Caco-2 (cell line): ENCODE results near the gene TPSD1. TPM values are rescaled to one million over a fixed set of nuclear protein-coding genes. Genes with fewer than 3 reads are reported as not detected.
"Not testable (repeated sequence)": the region's sequence is repeated elsewhere in the genome, so short reads cannot be mapped to it uniquely, and the experiment has no call there.

Source experiments
- BruUV-seq: library from RNA; stranded (reverse); fragments of 400-500 nt; replicated peaks from 2 replicates; lab custom pipeline; 2021; lab: Mats Ljungman, UMichigan
- CTCF ChIA-PET: fragments of 300-600 bp; sonication (Branson Sonifier 250); formaldehyde crosslinking; loops from one replicate; lab custom pipeline; 2022; ENCODE audit warnings: antibody characterized with exemption; lab: Charles Lee
- POLR2A ChIA-PET: fragments of 300-600 bp; sonication (Branson Sonifier 250); formaldehyde crosslinking; loops from one replicate; lab custom pipeline; 2022; ENCODE audit warnings: antibody characterized with exemption; lab: Charles Lee
- DNase-seq, 2 experiments: peaks; one replicate each; pipeline versions ENCODE4 v3.0.0 to v3.0.0-alpha.2; 2020 to 2022
- H3K27me3 ChIP-seq: replicated peaks from 2 replicates; pipeline ENCODE4 v1.6.0; 2011; ENCODE audit warnings: low read length; ENCODE audit not compliant: control insufficient read depth, insufficient read depth
- H3K36me3 ChIP-seq: 2 replicates; pipeline ENCODE4 v1.5.1; 2011; ENCODE audit warnings: low read length; ENCODE audit not compliant: control insufficient read depth, insufficient read depth
- H3K4me1 ChIP-seq: fragments of 250-450 bp; sonication (Bioruptor Pico); 2 replicates; pipeline ENCODE4 v1.5.1; 2020; ENCODE audit warnings: mild to moderate bottlenecking
- H3K4me3 ChIP-seq: 2 replicates; pipeline ENCODE4 v1.5.1; 2011; ENCODE audit warnings: low read depth, mild to moderate bottlenecking, control low read depth, low read length
- H3K9me3 ChIP-seq: fragments of 250-450 bp; sonication (Bioruptor Pico); 2 replicates; pipeline ENCODE4 v1.5.1; 2020; ENCODE audit warnings: mild to moderate bottlenecking, moderate library complexity
- H3K27ac Mint-ChIP-seq: one replicate; pipeline ENCODE4 v1.8.0; 2022; ENCODE audit warnings: mixed read lengths; ENCODE audit not compliant: unreplicated experiment
- H3K27me3 Mint-ChIP-seq: one replicate; pipeline ENCODE4 v1.8.0; 2022; ENCODE audit warnings: mixed read lengths; ENCODE audit not compliant: insufficient read depth, unreplicated experiment
- H3K36me3 Mint-ChIP-seq: one replicate; pipeline ENCODE4 v1.8.0; 2022; ENCODE audit warnings: mild to moderate bottlenecking, mixed read lengths; ENCODE audit not compliant: insufficient read depth, unreplicated experiment
- H3K4me1 Mint-ChIP-seq: one replicate; pipeline ENCODE4 v1.8.0; 2022; ENCODE audit warnings: low read depth, mixed read lengths; ENCODE audit not compliant: unreplicated experiment
- H3K4me3 Mint-ChIP-seq: one replicate; pipeline ENCODE4 v1.8.0; 2022; ENCODE audit warnings: mild to moderate bottlenecking, moderate library complexity, mixed read lengths; ENCODE audit not compliant: unreplicated experiment
- H3K9me3 Mint-ChIP-seq: one replicate; pipeline ENCODE4 v1.8.0; 2022; ENCODE audit warnings: mixed read lengths; ENCODE audit not compliant: unreplicated experiment
- intact Hi-C: fragments of 100-400 bp; cut with micrococcal nuclease; formaldehyde crosslinking; loops from one replicate; pipeline ENCODE4 v1.10.0; 2022; ENCODE audit not compliant: unreplicated experiment
- total RNA-seq: library from RNA; stranded (reverse); gene quantifications from 2 replicates; pipeline ENCODE4 v1.2.3, GENCODE V29; 2022
- TF ChIP-seq, protein P1 (sequence below), 2 experiments: fragments of 200-600 bp in 1 of 2; IDR thresholded peaks; 1 replicate in 1 of 2; 2 replicates in 1 of 2; pipeline versions ENCODE4 v1.5.1 to v1.8.0; 2011 to 2022; ENCODE audit warnings: antibody characterized with exemption in 1 of 2, control low read depth in 1 of 2, inconsistent platforms in 1 of 2, low read depth in 1 of 2, low read length in 1 of 2, mild to moderate bottlenecking in 1 of 2, moderate library complexity in 1 of 2; ENCODE audit not compliant: insufficient read depth in 1 of 2, severe bottlenecking in 1 of 2, unreplicated experiment in 1 of 2

The TPSD1 gene
- total RNA-seq, 1 experiment from 2014 or later, result not detected

DNA sequence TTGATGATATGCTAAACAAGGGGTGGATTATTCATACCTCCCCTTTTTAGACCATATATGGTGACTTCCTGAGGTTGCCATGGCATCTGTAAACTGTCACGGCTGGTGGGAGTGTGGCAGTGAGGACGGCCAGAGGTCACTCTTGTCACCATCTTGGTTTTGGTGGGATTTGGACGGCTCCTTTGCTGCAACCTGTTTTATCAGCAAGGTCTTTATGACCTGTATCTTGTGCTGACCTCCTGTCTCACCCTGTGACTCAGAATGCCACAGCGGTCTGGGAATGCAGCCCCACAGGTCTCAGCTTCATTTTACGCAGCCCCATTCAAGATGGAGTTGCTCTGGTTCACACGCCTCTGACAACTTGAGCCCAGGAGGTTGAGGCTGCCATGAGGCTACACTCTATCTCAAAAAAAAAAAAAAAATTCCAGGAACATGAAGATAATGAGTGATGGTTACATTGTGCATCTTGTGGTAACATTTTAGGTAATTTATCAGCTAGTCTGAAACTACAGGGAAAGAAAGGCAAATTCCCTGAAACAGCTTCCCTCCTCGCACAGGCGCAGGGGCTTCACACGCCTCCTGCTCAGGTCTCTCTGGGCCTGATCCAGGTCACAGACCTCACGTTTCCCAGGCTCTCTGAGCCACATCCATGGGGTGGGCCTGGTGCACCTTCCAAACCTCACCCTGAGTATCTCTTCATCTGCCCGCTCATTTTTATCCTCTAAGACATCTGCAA, 38.2 kb downstream of the TPSD1 start:
- ChIA-PET POLR2A (interaction anchor here (0.6 kb wide), 1 partner anchor 839 kb away, joined by 8 read pairs; no protein-coding TSS in a partner anchor), CTCF (no interaction called here)
- intact Hi-C loops, result no loop called here
- peak overlapping the region; percentile 85 for H3K27ac Mint-ChIP-seq
- H3K9me3 ChIP-seq, result no peaks in the 10 kb centered on the region
- peaks cover 22% of the 10 kb centered on the region for H3K4me1 Mint-ChIP-seq
- TF ChIP-seq, protein P1, sequence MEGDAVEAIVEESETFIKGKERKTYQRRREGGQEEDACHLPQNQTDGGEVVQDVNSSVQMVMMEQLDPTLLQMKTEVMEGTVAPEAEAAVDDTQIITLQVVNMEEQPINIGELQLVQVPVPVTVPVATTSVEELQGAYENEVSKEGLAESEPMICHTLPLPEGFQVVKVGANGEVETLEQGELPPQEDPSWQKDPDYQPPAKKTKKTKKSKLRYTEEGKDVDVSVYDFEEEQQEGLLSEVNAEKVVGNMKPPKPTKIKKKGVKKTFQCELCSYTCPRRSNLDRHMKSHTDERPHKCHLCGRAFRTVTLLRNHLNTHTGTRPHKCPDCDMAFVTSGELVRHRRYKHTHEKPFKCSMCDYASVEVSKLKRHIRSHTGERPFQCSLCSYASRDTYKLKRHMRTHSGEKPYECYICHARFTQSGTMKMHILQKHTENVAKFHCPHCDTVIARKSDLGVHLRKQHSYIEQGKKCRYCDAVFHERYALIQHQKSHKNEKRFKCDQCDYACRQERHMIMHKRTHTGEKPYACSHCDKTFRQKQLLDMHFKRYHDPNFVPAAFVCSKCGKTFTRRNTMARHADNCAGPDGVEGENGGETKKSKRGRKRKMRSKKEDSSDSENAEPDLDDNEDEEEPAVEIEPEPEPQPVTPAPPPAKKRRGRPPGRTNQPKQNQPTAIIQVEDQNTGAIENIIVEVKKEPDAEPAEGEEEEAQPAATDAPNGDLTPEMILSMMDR (IDR thresholded peaks at IDR 0.05; ENCODE audit: insufficient read depth in 1 of 2, low read depth in 1 of 2, low read length in 1 of 2, severe bottlenecking in 1 of 2, unreplicated experiment in 1 of 2), result no peak
- no peak overlapping the region for H3K4me3 ChIP-seq
- no peaks in the 10 kb centered on the region for H3K36me3 ChIP-seq
- peaks cover 11% of the 10 kb centered on the region for H3K36me3 Mint-ChIP-seq
- no peaks in the 10 kb centered on the region for H3K27me3 Mint-ChIP-seq
- H3K4me1 ChIP-seq, result peaks cover 46% of the 10 kb centered on the region
- H3K27me3 ChIP-seq, result no peaks in the 10 kb centered on the region
- peak; percentile 54 to 70 for DNase-seq
- no peak overlapping the region for H3K4me3 Mint-ChIP-seq
- no TSS peak for BruUV-seq
- H3K9me3 Mint-ChIP-seq, result no peaks in the 10 kb centered on the region

DNA sequence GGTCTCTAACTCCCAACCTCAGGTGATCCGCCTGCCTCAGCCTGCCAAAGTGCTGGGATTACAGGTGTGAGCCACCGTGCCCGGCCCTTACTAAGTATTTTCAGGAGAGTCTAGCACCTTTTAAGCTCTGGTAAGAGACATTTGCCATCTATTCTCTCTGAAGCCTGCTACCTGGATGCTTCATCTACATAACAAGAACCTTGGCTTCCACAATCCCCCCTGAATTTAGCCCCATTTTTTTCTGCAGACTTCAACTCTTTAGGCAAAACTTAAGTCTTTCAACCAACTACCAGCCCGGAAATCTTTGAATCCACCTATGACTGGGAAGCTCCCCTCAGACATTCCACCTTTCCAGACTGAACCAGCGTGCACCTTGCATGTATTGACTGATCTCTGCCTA, 39.6 kb downstream of the TPSD1 start:
- Histone ChIP-seq H3K36me3 (no peaks in the 10 kb centered on the region), H3K27me3 (no peaks in the 10 kb centered on the region), H3K4me1 (peaks cover 50% of the 10 kb centered on the region), H3K9me3 (no peaks in the 10 kb centered on the region), H3K4me3 (no peak overlapping the region)
- ChIA-PET POLR2A (interaction anchor here (0.7 kb wide), 1 partner anchor 47 kb away, joined by 6 read pairs; no protein-coding TSS in a partner anchor), CTCF (no interaction called here)
- no peak for DNase-seq
- intact Hi-C loops, result no loop called here
- H3K36me3 Mint-ChIP-seq, result peaks cover 12% of the 10 kb centered on the region
- H3K27me3 Mint-ChIP-seq, result no peaks in the 10 kb centered on the region
- H3K4me1 Mint-ChIP-seq, result peaks cover 22% of the 10 kb centered on the region
- H3K4me3 Mint-ChIP-seq, result no peak overlapping the region
- no peak overlapping the region for H3K27ac Mint-ChIP-seq
- no peaks in the 10 kb centered on the region for H3K9me3 Mint-ChIP-seq
- no TSS peak for BruUV-seq
- TF ChIP-seq, protein P1 (IDR thresholded peaks at IDR 0.05; ENCODE audit: insufficient read depth in 1 of 2, low read depth in 1 of 2, low read length in 1 of 2, severe bottlenecking in 1 of 2, unreplicated experiment in 1 of 2), result no peak

DNA sequence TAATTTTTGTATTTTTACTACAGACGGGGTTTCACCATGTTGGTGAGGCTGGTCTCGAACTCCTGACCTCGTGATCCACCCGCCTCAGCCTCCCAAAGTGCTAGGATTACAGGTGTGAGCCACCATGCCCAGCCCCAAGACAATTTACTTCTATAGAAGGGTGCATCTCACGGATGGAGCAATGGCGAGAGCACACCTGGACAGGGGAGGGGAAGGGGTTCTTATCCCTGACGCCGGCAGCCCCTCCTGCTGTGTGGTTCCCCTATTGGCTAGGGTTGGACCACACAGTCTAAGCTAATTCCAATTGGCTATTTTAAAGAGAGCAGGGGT, 40.8 kb downstream of the TPSD1 start:
- H3K36me3 ChIP-seq, H3K27me3 Mint-ChIP-seq, H3K9me3 Mint-ChIP-seq, H3K9me3 ChIP-seq, DNase-seq, H3K27me3 ChIP-seq, H3K4me3 ChIP-seq, CTCF ChIA-PET, BruUV-seq, intact Hi-C loops: not testable (repeated sequence)
- H3K4me1 ChIP-seq, result peaks cover 47% of the 10 kb centered on the region
- Mint-ChIP-seq H3K36me3 (peaks cover 11% of the 10 kb centered on the region), H3K4me1 (peaks cover 22% of the 10 kb centered on the region), H3K4me3 (peak overlapping the region; percentile 42), H3K27ac (peak overlapping the region; percentile 63)
- POLR2A ChIA-PET, result interaction anchor here (0.6 kb wide), 1 partner anchor 20 kb away, joined by 3 read pairs; no protein-coding TSS in a partner anchor
